GF-D8 (cell line): ENCODE results near the gene FXYD3.
"Not testable (repeated sequence)": the region's sequence is repeated elsewhere in the genome, so short reads cannot be mapped to it uniquely, and the experiment has no call there.

ENCODE experiments used
- DNase-seq: peaks from one replicate; lab custom pipeline; 2025; lab: John Stamatoyannopoulos, UW

Gene FXYD3

GRCh38 chr19:35086455-35086854 lies 29.2 kb upstream of the FXYD3 start:
- no peak for DNase-seq

- DNase-seq, result no peak
Observed at GRCh38 chr19:35087393-35087792, 28.2 kb upstream of the FXYD3 start.

DNA sequence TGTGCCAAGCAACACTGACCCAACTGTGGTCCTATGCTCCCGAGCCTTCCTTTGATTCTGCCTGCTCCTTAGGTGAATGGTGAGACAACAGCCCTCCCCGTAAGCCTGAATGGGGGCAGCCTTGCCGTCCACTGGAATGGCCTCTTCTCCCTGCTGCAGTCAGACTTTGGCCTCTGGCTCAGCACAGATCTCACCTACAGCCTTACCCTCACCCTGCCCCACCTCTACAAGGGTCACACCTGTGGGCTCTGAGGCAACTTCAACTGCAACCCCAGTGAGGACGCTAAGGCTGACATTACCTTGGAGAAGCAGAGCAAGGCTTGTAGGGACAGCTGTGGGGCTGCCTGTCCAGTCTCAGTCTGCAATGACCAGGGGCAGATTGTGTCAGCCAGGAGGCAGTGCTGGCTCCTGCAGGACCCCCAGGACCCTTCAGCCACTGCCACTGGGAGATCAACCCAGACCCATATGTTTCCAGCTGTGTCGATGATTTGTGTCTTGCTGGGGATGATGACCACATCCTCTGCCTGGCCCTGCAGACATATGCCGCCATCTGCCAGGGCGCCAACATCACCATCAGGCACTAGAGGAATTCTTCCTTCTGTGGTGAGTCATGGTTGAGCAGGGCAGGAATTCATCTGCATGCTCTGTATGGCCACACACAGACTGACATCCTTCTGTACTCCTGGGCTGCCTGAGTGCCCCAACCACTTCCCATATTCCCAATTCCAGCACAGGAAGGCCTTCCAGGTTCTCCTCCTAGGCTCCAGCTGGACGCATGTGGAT lies 27.3 kb upstream of the FXYD3 start:
- no peak for DNase-seq

DNA sequence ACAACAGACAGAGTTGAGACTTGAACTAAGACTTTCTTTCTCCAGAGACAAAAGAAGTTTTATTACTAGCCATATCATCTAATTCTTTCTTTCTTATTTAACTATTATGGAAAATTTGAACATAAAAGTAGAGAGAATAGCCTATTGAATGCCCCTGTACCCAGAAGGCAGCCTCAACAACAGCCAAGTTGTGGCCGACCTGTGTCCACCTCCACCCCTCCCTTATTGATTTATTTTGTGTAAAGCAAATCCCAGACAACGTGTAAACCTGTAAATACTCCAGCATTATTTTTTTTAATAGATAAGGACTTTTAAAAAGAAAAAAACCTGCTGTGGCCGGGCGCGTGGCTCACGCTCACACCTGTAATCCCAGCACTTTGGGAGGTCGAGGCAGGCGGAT lies 26.1 kb upstream of the FXYD3 start:
- DNase-seq, result no peak

- no peak for DNase-seq
Observed at GRCh38 chr19:35090160-35090505, 25.5 kb upstream of the FXYD3 start.

GRCh38 chr19:35090506-35091214 lies 25.0 kb upstream of the FXYD3 start:
- no peak for DNase-seq

DNA sequence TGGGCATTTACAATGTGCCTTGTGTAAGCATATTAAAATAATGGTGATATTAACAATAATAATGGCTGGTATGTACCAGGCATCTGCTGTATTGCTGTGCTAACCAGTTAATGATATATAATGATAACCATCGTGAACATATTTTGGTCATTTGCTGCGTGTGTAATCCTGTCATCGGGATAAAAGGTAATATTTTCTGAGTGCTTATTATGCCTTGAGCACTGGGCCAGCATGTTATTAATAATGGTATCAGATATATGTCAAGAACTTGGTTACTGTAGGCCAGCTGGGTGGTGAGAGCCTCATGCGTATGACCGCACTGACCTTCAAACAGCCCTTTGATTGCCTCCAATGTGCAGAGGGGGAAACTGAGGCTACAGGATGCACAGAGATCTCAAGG lies 22.2 kb upstream of the FXYD3 start:
- no peak for DNase-seq

DNA sequence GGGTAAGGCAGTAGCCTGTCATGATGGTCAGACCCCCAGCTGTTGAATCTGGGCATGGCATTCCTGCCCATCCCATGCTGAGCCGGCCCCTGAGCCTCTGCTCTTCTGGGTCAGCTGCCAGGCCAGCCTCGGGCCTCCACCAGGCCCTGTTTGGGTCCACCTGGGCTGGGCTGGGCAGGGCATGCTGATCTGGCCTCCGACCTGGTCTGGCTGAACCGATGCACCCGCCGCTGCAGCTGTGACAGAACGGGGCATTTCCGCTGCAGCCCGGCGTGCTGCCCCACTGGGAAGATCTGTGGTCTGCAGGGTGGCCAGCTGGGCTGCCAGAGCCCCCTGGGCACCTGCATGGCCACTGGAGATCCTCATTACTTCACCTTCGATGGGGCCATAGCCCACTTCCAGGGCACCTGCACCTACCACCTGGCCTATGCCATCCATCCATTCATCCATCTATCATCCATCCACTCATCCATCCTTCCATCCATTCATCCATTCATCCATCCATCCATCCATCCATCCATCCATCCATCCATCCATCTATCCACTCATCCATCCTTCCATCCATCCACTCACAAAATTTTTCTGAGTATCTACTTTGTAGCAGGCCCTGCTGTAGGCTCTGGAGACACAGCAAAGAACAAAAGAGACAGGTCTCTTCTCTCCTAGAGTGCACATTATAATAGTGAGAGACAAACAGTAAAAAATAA lies 21.5 kb upstream of the FXYD3 start:
- no peak for DNase-seq

DNA sequence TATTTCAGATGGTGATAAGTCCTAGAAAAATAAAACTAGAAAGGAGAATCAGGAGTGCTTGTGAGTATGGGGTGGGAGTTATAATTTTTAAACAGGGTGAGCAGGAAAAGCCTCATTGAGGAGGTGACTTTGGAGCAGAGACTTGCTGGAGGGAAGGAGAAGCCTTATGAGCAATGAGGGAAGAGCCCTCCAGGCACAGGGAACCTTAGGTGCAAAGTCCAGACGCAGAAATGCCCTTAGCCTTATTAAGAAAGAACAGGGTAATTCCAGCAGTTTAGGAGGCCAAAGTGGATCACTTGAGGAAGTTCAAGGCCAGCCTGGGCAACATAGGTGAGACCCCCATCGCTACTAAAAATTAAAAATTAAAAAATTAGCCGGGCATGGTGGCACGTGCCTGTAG lies 21.0 kb upstream of the FXYD3 start:
- DNase-seq, result no peak

DNA sequence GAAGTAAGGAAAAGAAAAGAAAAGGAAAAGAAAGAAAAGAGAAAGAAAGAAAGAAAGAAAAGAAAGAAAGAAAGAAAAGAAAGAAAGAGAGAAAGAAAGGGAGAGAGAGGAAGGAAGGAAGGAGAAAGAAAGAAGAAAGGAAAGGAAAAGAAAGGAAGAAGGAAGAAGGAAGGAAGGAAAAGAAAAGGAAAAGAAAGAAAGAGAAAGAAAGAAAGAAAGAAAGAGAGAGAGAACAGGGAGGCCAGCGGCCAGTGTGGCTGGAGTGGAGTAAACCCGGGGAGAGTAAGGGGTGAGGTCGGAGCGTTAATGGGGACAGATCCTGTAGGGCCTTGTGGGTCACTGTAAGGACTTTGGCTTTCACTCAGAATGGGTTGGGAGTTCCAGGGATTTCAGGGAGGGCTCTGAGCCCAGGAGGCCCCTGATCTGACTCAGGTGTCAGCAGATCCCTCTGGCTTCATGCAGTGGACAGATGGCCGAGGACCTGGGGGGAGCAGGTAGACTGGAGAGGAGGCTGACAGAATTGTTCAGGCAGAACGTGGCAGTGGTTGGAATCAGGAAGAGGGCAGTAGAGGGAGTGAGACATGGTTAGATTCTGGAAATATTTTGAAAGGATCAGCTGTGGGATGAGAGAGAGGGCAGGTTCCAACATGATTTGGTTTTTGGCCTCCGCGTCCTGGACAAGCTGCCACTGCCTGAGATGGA lies 19.8 kb upstream of the FXYD3 start:
- DNase-seq, result no peak

GRCh38 chr19:35098413-35099049 lies 17.1 kb upstream of the FXYD3 start:
- DNase-seq, result no peak

GRCh38 chr19:35099155-35099896 lies 16.3 kb upstream of the FXYD3 start:
- no peak for DNase-seq

- no peak for DNase-seq
Observed at GRCh38 chr19:35099897-35100275, 15.7 kb upstream of the FXYD3 start.

GRCh38 chr19:35100588-35101533 lies 14.8 kb upstream of the FXYD3 start:
- no peak for DNase-seq

DNA sequence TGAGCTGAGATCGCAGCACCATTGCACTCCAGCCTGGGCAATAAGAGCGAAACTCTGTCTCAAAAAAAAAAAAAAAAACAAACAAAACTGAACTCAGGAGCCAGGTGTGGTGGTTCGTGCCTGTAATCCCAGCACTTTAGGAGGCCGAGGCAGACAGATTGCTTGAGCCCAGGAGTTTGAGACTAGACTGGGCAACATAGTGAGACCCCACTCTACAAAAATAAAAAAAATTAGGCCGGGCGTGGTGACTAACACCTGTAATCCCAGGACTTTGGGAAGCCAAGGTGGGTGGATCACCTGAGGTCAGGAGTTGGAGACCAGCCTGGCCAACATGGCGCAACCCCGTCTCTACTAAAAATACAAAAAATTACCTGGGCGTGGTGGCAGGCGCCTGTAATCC lies 13.7 kb upstream of the FXYD3 start:
- DNase-seq, result not testable (repeated sequence)

DNA sequence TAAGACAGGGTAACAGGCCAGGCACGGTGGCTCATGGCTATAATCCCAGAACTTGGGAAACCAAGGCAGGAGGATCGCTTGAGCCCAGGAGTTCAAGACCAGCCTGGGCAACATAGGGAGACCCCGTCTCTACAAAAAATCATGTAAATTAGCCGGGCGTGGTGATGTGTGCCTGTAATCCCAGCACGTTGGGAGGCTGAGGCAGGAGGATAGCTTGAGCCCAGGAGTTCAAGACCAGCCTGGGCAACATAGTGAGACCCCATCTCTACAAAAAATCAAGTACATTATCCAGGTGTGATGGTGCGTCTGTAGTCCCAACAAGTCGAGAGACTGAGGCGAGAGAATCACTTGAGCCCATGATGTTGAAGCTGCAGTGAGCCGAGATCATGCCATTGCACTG lies 12.0 kb upstream of the FXYD3 start:
- not testable (repeated sequence) for DNase-seq

- no peak for DNase-seq
Observed at GRCh38 chr19:35104361-35104760, 11.3 kb upstream of the FXYD3 start.

- DNase-seq, result no peak
Observed at GRCh38 chr19:35105047-35105410, 10.6 kb upstream of the FXYD3 start.

DNA sequence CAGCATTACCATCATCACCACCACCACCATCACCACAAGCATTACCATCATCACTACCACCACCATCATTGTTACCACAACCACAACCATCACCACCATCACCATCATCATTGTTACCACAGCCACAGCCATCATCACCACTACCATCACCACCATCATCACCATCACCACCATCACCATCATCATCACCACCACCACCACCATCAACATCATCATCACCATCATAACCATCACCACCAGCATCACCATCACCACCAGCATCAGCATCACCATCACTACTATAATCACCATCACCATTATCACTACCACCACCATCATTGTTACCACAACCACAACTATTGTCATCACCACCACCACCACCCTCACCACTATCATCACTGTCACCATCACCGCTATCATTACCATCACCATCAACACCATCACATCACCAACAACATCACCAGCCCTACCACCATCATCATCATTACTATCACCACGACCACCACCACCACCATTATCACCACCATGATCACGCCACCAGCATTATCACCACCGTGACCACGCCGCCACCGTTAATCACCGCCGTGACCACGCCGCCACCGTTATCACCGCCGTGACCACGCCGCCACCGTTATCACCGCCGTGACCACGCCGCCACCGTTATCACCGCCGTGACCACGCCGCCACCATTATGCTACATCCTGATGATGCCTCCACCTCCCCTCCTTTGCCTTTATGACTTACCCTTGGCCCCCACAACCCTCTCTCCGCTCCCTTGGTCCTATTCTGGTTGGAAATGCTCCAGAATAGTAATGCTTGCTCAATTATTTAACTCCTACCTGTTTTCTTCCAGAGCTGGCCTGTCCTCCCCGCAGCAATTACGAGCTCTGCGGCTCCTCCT lies 10.0 kb upstream of the FXYD3 start:
- DNase-seq, result no peak

GRCh38 chr19:35106291-35106583 lies 9.4 kb upstream of the FXYD3 start:
- no peak for DNase-seq
